ENCODE data around the gene LAMTOR3. TPM values are rescaled to one million over a fixed set of nuclear protein-coding genes. Genes with fewer than 3 reads are reported as not detected.

Gene LAMTOR3
- total and polyA plus RNA-seq, 12 donors, result 24.2 to 103 (median 46.1) TPM

DNA sequence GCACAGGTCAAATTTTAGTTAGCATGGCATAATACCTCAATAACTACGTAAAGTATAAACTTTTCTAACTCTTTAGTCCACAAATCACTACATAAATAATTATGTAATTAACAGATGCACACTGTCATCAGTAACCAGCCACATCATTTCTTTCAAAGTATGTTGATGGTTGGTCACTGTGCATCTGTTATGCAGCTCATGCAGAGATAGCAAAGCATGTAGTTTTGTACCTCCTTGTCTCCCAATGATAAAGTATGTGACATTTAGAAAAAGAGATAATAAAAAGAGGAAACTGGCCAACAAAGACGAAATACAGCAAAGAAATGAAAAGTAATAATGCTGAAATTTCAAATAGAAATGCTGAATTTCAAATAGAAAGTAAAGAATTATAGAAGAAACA lies 2.9 kb downstream of the LAMTOR3 start:
- intact Hi-C loops (cut with DNase I), result loop anchor here in 1 of 2 donors (10.0 kb wide), 1 partner anchor 53 kb away; the partner anchor contains the start of gene DNAJB14
- H3K36me3 ChIP-seq (replicated peaks in 1 of 2), result peaks cover 0 to 9% of the 10 kb centered on the region in 2 donors
- H3K4me3 ChIP-seq, result no peak overlapping the region
- DNase-seq, result no peak
- H3K27ac ChIP-seq, result no peak overlapping the region
- no peaks in the 10 kb centered on the region for H3K27me3 ChIP-seq
- peaks cover 12 to 41% of the 10 kb centered on the region in 2 donors for H3K4me1 ChIP-seq (replicated peaks in 1 of 2)
- no peak for TF ChIP-seq CTCF (IDR thresholded peaks at IDR 0.05)
- no peak for TF ChIP-seq POLR2A (IDR thresholded peaks at IDR 0.05)
- 55 to 68% (median 60%) methylated on average over 2 of the region's 2 CpGs for WGBS, 4 donors
- no peaks in the 10 kb centered on the region for H3K9me3 ChIP-seq (replicated peaks in 1 of 3)

DNA sequence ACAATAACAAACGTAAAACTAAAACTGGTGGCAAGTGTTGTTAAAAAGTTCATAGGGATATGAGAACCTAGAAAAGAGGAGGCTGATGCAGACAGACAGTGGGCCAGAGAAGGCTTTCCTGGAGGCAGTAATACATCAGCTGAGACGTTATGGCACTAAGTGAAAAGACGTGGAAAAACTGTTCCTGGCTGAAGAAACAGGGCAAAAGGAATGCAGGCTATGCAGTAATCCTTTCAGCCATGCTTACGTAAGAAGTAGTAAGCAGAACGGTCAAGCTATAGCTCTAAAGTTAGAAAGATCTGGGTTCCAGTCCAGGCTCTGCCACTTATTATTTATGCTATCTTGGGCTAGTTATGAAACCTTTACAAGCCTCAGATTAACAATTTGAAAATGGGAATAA lies 6.4 kb downstream of the LAMTOR3 start:
- Histone ChIP-seq H3K27ac (no peak overlapping the region), H3K4me3 (no peak overlapping the region), H3K4me1 (replicated peaks in 1 of 2) (peaks cover 4 to 32% of the 10 kb centered on the region in 2 donors), H3K27me3 (no peaks in the 10 kb centered on the region), H3K9me3 (replicated peaks in 1 of 3) (no peaks in the 10 kb centered on the region), H3K36me3 (replicated peaks in 1 of 2) (peaks cover 0 to 31% of the 10 kb centered on the region in 2 donors)
- TF ChIP-seq POLR2A (IDR thresholded peaks at IDR 0.05) (no peak), CTCF (IDR thresholded peaks at IDR 0.05) (no peak)
- intact Hi-C loops (cut with DNase I), result no loop called here
- WGBS, 4 donors, result 74 to 81% (median 77%) methylated on average over 5 of the region's 5 CpGs
- no peak for DNase-seq

DNA sequence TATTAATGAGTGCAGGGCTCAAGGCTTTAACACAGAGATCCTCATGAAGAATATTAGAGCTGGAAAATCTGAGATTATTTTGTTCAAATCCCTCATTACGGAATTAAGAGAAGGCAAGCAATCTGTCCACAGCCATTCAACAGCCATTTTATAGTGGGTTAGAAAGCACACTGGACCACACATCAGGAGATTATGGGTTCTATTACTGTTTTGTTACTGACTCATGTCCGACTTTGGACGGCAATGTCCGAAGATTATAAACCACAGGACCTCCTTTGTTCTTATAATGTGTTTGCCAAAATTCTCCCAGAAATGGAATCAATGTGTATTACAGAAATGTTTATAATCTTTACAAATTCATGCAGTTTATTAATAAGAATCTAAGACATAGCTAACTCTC lies 8.1 kb downstream of the LAMTOR3 start:
- H3K27me3 ChIP-seq, result no peaks in the 10 kb centered on the region
- 87 to 95% (median 88%) methylated on average over 4 of the region's 4 CpGs for WGBS, 4 donors
- DNase-seq, result no peak
- intact Hi-C loops (cut with DNase I), result no loop called here
- H3K9me3 ChIP-seq (replicated peaks in 1 of 3), result no peaks in the 10 kb centered on the region
- peaks cover 0 to 17% of the 10 kb centered on the region in 2 donors for H3K4me1 ChIP-seq (replicated peaks in 1 of 2)
- H3K36me3 ChIP-seq (replicated peaks in 1 of 2), result peaks cover 0 to 39% of the 10 kb centered on the region in 2 donors
- TF ChIP-seq POLR2A (IDR thresholded peaks at IDR 0.05), result no peak
- TF ChIP-seq CTCF (IDR thresholded peaks at IDR 0.05), result no peak
- H3K4me3 ChIP-seq, result no peak overlapping the region
- no peak overlapping the region for H3K27ac ChIP-seq

DNA sequence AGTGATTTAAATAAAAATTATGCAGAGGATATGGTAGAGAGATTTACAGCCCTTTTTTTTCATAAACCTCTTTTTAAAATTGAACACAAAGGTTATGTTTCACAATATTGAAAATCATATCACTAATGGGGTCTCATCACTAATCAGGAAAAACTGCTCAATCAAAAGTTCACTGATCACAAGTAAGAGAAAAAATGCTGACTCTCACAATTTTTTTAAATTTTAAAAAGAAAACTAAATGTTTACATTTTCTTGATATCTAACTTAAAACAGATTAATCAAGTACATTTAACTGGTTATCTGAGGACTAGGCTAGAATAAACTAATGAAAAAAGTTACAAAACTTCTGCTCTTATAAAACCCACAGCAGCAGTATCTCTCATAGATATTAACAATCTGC lies 8.5 kb downstream of the LAMTOR3 start:
- peaks cover 0 to 44% of the 10 kb centered on the region in 2 donors for H3K36me3 ChIP-seq (replicated peaks in 1 of 2)
- peaks cover 0 to 15% of the 10 kb centered on the region in 2 donors for H3K4me1 ChIP-seq (replicated peaks in 1 of 2)
- intact Hi-C loops (cut with DNase I), result no loop called here
- H3K4me3 ChIP-seq, result no peak overlapping the region
- no peak for TF ChIP-seq POLR2A (IDR thresholded peaks at IDR 0.05)
- TF ChIP-seq CTCF (IDR thresholded peaks at IDR 0.05), result no peak
- DNase-seq, result no peak
- H3K27me3 ChIP-seq, result no peaks in the 10 kb centered on the region
- no peak overlapping the region for H3K27ac ChIP-seq
- no peaks in the 10 kb centered on the region for H3K9me3 ChIP-seq (replicated peaks in 1 of 3)

All from adrenal gland (tissue), 12 donors.